Right ventricle myocardium superior (tissue), 1 donor: ENCODE measurements around the gene LTB. TPM values are rescaled to one million over a fixed set of nuclear protein-coding genes. Genes with fewer than 3 reads are reported as not detected.

Experiments used
- ATAC-seq: fragments of 200-7000 bp; cut with Tn5 transposase; one replicate; pipeline ENCODE4 v1.9.1; 2020; ENCODE audit warnings: mild to moderate bottlenecking; ENCODE audit not compliant: poor library complexity
- DNase-seq: peaks from one replicate; pipeline ENCODE4 v3.0.0-alpha.2; 2020
- intact Hi-C: fragments of 100-400 bp; cut with DNase I; formaldehyde crosslinking; loops from one replicate; pipeline ENCODE4 v1.11.2; 2022
- long read RNA-seq: library from polyadenylated mRNA; unstranded; transcript quantifications from one replicate; pipeline ENCODE4 v2.0.0, GENCODE V29; 2021
- total RNA-seq: library from RNA; stranded (reverse); fragmentation: NEBNext Ultra II Directional; extraction: Animal tissue kit (Norgen Biotek cat#: 25700); gene quantifications from one replicate; pipeline ENCODE4 v1.2.1, GENCODE V29; 2021
- donor health status: DM: no; HTN: yes; CAD: no; lungs with severe emphysema.

The LTB gene
- not detected for total RNA-seq
- long read RNA-seq, partial matches to known transcripts: 0 of 1 reads
- long read RNA-seq, other reads (novel, unspliced or antisense): 0 of 1 reads

- DNase-seq: no peak
- intact Hi-C loops: loop anchor here (5.0 kb wide), 1 partner anchor 35 kb away; the partner anchor contains the start of genes ATP6V1G2 and NFKBIL1
- no peak for ATAC-seq
Observed at GRCh38 chr6:31582230-31582643, at the start of gene LTB. Gene LTB, minus strand, starts transcription at chr6:31582424. Its CDS starts 7 bp downstream, at chr6:31582417.

- intact Hi-C loops: no loop called here
- DNase-seq: no peak
Observed at GRCh38 chr6:31631681-31632278, 49.6 kb upstream of the LTB start.

GRCh38 chr6:31631209-31631608 is 49.0 kb upstream of the LTB start:
- intact Hi-C loops: no loop called here
- no peak for ATAC-seq
- no peak for DNase-seq

More at GRCh38 chr6:31631681-31632278, 49.6 kb upstream of the LTB start:
- peak; percentile 4 for ATAC-seq

GRCh38 chr6:31630177-31630934 is 48.1 kb upstream of the LTB start:
- ATAC-seq: no peak
- intact Hi-C loops: no loop called here
- no peak for DNase-seq

- DNase-seq: no peak
- intact Hi-C loops: no loop called here
- no peak for ATAC-seq
Observed at GRCh38 chr6:31629014-31629413, 46.8 kb upstream of the LTB start.

GRCh38 chr6:31627690-31628287 is 45.6 kb upstream of the LTB start:
- ATAC-seq: no peak
- DNase-seq: no peak
- intact Hi-C loops: no loop called here

- intact Hi-C loops: no loop called here
- ATAC-seq: no peak
- DNase-seq: no peak
Observed at GRCh38 chr6:31626952-31627351, 44.7 kb upstream of the LTB start.

GRCh38 chr6:31624070-31624469 is 41.8 kb upstream of the LTB start:
- intact Hi-C loops: no loop called here
- ATAC-seq (no peak), DNase-seq (no peak)

- ATAC-seq (no peak), DNase-seq (no peak)
- intact Hi-C loops: no loop called here
Observed at GRCh38 chr6:31622684-31623091, 40.5 kb upstream of the LTB start.

GRCh38 chr6:31621991-31622390 is 39.8 kb upstream of the LTB start:
- intact Hi-C loops: no loop called here
- DNase-seq: no peak
- no peak for ATAC-seq

GRCh38 chr6:31621320-31621939 is 39.2 kb upstream of the LTB start:
- ATAC-seq (no peak), DNase-seq (no peak)
- intact Hi-C loops: no loop called here

- ATAC-seq (peak; percentile 92), DNase-seq (no peak)
- intact Hi-C loops: no loop called here
Observed at GRCh38 chr6:31620586-31621319, 38.5 kb upstream of the LTB start, which contains the start of gene PRRC2A. Gene PRRC2A, plus strand, starts transcription at chr6:31620715. Its CDS starts 2,075 bp downstream, at chr6:31622790.

- peak; percentile 94 for ATAC-seq
- intact Hi-C loops: loop anchor here (5.0 kb wide), 1 partner anchor 73 kb away; the partner anchor contains the start of genes ATP6V1G2 and NFKBIL1
- DNase-seq: peak; percentile 99
Observed at GRCh38 chr6:31619805-31620585, 37.8 kb upstream of the LTB start.

GRCh38 chr6:31617010-31617409 is 34.8 kb upstream of the LTB start:
- DNase-seq (no peak), ATAC-seq (no peak)
- intact Hi-C loops: loop anchor here (5.0 kb wide), 1 partner anchor 70 kb away; the partner anchor contains the start of genes ATP6V1G2 and NFKBIL1

- ATAC-seq (no peak), DNase-seq (no peak)
- intact Hi-C loops: loop anchor here (5.0 kb wide), 1 partner anchor 68 kb away; the partner anchor contains the start of genes ATP6V1G2 and NFKBIL1
Observed at GRCh38 chr6:31615748-31616147, 33.5 kb upstream of the LTB start.

- ATAC-seq (peak; percentile 21), DNase-seq (no peak)
- intact Hi-C loops: loop anchor here (5.0 kb wide), 1 partner anchor 68 kb away; the partner anchor contains the start of genes ATP6V1G2 and NFKBIL1
Observed at GRCh38 chr6:31614684-31615578, 32.7 kb upstream of the LTB start, which contains the start of gene AIF1. Gene AIF1, plus strand, starts transcription at chr6:31615234. Its CDS starts 96 bp downstream, at chr6:31615330.
